Renal cortical epithelial cell (primary cell): ENCODE data around the gene CAVIN2. TPM values are rescaled to one million over a fixed set of nuclear protein-coding genes. Genes with fewer than 3 reads are reported as not detected.

Experiments
- DNase-seq: peaks from one replicate; pipeline ENCODE4 v3.0.0-alpha.2; 2011; ENCODE audit warnings: low read depth
- total RNA-seq: library from RNA; depleted of rRNA; stranded (reverse); fragments of >200 nt; gene quantifications from 2 replicates; pipeline ENCODE4 v1.2.3, GENCODE V29; 2014

The CAVIN2 gene, protein sequence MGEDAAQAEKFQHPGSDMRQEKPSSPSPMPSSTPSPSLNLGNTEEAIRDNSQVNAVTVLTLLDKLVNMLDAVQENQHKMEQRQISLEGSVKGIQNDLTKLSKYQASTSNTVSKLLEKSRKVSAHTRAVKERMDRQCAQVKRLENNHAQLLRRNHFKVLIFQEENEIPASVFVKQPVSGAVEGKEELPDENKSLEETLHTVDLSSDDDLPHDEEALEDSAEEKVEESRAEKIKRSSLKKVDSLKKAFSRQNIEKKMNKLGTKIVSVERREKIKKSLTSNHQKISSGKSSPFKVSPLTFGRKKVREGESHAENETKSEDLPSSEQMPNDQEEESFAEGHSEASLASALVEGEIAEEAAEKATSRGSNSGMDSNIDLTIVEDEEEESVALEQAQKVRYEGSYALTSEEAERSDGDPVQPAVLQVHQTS
- 1.6 and 4.3 TPM in 2 replicates for total RNA-seq

- peak; percentile 69 for DNase-seq
Measured at GRCh38 chr2:191846515-191847476, at the start of gene CAVIN2. Gene CAVIN2, minus strand, starts transcription at chr2:191847088. Its CDS starts 163 bp downstream, at chr2:191846925.

GRCh38 chr2:191895743-191896142 lies 48.9 kb upstream of the CAVIN2 start:
- no peak for DNase-seq

- DNase-seq, result no peak
Measured at GRCh38 chr2:191895195-191895594, 48.3 kb upstream of the CAVIN2 start.

DNA sequence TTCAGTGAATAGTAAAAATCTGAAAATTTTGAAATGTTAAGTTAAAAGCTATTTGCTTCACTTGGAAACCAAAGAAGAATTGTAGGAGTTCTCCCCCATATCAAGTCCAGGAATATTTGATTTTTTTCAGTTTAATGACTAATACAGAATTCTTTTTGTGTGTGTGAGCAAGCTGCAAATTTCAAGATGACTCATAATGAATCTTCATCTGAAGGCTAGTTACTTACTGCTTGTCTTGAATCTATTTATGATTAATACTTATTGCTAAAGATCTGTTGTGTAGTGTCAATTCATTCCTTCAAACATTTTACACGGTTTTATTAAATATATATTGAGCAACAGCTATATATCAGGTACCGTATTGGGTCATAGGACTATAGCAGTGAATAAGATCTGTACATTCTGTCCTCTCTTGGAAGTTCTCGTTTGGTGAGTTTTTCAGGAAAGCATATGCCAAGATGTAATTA lies 47.8 kb upstream of the CAVIN2 start:
- peak; percentile 93 for DNase-seq

GRCh38 chr2:191892391-191892790 lies 45.5 kb upstream of the CAVIN2 start:
- peak; percentile 76 for DNase-seq

- DNase-seq, result no peak
Measured at GRCh38 chr2:191891656-191892055, 44.8 kb upstream of the CAVIN2 start.

DNA sequence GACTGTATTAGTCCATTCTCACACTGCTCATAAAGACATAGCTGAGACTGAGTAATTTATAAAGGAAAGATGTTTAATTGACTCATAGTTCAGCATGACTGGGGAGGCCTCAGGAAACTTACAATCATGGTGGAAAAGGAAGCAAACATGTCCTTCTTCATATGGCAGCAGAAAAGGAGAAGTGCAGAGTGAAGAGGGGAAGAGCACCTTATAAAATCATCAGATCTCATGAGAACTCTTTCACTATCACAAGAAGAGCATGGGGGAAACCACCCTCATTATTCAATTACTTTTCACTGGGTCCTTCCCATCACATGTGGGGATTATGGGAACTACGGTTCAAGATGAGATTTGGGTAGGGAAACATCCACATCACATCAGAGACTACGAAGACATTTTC lies 43.0 kb upstream of the CAVIN2 start:
- no peak for DNase-seq

DNA sequence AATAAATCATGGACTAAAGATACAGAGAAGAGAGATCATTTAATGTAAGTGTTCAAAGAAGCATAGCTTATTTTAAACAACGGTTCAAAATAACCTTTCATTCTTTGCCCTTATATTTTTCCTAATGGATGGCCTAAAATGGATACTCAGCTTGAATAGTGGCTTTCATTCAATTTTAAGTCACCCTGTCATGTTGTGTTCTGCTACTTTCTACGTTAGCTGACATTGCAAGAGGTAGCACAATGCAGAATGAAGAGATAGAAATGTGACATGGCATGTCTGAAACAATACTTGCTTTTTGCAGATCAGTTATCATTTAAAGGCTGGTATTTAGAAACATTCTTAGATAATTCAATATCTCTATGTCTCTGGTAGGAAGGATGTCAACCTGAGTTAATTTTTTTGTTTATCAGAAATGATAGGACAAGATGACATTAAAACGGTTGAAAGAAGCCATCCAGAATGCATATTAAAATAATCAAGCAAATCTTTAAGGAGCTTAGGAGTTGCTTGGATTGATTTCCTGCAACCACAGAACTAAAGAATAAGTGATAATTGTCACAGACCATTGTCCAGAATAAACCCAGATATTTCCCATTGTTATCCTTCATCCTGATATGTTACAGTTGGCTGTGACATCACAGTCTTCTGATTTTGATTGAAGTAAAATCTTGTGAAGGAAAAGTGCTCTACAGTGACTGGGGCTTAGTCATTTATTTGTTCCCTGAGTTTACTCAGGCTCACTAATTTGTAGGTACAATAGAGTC lies 41.7 kb upstream of the CAVIN2 start:
- DNase-seq, result no peak

- DNase-seq, result no peak
Measured at GRCh38 chr2:191885650-191886049, 38.8 kb upstream of the CAVIN2 start.

DNA sequence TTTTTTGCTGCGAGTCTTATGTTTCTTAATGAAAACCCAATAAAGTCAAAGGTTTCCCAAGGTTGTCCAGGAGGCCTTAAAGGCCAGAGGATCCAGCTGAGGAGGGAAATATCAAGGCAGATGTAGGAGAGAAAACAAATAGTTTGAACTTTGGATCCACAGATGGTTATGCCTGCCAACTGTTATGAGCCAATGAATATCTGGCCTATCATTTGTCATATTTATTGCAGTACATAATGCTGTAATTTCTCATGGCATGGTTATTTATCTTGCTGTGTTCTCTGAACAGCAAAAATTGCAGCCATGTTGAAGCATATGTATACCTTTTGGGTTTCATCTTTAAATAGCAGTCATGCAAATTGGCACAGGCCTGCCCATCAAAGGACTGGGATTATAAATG lies 38.2 kb upstream of the CAVIN2 start:
- DNase-seq, result no peak

DNA sequence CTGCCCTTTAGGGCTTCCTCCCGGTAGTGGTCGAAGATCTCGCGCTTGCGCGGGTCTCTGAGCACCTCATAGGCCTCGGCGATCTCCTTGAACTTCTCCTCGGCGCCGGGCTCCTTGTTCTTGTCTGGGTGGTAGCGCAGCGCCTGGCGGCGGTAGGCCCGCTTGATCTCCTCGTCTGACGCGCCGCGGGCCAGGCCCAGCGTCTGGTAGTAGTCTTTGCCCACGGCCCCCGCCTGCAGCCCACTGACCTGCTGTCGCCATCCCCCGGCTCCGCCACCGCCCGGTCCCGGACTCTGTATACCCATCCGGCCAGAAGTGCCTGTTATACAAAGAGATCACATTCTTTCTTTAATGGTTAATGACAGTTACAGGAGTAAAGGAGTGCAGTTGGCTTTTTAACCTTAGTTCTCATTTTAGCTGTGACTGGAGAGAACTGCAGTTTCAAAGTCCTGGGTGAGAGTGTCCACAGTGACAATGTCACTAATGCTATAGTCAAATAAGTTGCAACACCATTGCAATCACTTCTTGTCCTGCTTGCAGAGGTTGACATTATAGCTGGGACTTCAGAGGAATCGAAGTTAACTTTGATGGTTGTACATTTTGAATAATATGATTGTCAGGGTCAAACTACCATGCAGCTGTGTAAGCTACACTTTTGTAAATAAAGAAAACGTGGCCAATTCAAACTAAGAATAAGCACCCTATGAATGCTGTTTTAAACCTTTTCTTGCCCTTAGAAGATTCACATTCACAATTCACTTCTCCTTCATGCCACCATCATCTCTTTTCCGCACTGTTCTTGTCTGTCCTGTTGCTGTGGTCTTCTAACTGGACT lies 35.3 kb upstream of the CAVIN2 start:
- no peak for DNase-seq

GRCh38 chr2:191878548-191879279 lies 31.8 kb upstream of the CAVIN2 start:
- DNase-seq, result peak; percentile 99

GRCh38 chr2:191877875-191878274 lies 31.0 kb upstream of the CAVIN2 start:
- no peak for DNase-seq

- DNase-seq, result no peak
Measured at GRCh38 chr2:191875859-191876258, 29.0 kb upstream of the CAVIN2 start.

DNA sequence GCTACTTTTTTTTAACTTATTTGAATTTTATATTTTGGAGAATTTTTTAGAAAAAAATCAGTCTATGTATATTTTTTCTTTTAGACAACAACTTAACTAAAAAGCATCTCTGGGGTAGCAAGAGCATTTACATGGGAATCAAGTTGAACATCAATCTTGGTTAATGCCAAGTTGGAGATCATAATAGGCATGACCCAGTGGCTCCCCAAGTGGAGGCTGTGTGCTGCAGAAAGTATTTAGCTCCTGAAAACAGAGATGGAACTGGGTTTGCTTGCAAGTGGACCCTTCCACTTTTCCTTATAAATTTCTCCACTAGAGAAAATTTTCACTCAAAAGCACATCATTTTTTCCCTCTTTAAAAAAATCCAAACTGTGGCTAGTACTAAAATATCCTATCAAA lies 23.9 kb upstream of the CAVIN2 start:
- no peak for DNase-seq

DNA sequence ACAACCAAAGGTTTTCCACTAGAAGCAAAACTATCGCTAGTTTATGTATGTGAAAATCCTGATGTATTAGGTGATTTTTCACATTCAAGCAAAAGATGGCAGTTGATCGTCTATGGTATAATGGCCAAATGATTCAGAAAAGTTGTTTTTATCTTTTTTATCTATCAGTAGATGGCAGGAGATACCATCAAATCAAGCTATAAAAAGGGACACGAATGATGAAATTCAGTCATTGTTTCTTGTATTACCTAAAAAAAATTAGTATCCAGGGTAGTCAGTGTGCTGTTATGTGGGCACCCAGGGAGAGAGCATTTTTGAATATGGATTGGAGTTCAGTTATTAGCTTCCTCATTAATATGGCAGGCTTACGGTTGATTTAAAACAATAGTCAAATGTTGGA lies 22.9 kb upstream of the CAVIN2 start:
- DNase-seq, result peak; percentile 24

- peak; percentile 42 for DNase-seq
Measured at GRCh38 chr2:191869178-191869577, 22.3 kb upstream of the CAVIN2 start.

- no peak for DNase-seq
Measured at GRCh38 chr2:191867507-191867847, 20.6 kb upstream of the CAVIN2 start.

GRCh38 chr2:191866675-191867506 lies 20.0 kb upstream of the CAVIN2 start:
- DNase-seq, result peak; percentile 99
